Central memory CD4-positive, alpha-beta T cell (primary cell): ENCODE data around the gene STK33.

Source experiments
- DNase-seq: peaks from one replicate; pipeline ENCODE4 v3.0.0; 2022

Gene STK33

DNA sequence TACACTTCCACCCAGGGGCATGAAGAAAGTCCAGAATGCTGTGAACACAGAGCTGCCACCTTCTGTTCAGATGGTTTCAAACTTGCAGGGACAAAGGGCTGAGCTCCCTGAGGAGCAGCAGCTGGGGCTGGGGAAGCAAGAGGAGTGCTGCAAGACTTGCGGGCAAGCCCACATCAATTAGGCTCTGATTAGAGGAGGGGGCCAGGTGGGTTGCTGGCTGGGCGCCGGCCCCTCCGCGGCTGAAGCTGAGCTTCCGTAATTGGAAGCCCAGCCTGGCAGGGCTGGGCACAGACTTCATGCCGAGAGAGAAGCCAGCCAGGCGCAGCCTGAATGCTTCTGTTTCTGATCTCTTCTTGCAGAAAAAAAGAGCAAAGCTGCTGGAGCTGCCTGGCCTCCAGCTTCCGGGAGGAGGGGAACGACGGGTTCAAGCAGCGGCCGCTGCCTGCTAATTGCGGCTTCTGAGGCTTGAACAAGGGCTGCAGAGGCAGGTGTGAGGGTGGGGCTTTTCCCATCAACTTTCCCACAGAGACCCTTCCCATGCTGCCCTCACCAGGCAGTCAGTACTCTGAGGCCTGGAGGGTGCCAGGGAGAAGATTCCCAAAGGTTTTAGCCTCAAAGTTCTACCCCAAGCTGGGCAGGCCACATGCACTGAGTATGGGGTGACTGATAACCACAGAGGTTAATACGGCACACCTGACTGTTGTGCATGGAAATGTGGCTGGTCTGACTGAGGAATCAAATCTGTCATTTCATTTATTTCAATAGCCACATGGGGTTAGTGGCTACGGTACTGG, 239.2 kb downstream of the STK33 start:
- DNase-seq = no peak

DNA sequence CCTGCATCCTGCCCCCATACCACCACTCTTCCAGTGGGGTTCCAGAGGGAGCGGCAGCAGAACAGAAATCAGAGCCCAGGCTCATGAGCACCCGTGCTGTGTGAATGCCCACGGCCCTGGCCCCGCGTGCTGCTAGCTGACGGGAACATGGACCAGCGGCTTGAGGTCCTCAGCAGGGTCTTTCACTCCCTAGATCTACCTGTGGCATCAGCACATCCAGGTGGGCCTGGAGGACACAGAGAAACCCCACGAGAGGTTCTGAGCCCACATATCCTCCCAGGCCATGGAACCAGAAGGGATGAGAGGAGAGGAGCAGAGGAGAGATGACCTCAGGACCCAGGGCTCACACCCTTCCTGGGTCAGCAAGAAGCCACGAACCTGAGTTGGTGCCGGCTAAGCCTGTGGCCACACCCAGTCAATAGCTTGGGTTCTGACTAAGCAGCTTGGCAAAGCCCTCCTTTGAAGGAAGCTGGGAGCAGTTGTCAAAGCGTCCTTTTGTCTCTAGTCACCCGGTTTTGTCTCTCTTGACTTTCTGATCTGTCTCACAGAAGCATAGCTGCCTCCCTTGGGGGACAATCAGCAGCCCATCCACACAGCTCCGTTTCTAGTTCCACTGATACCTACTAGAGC, 241.0 kb downstream of the STK33 start:
- DNase-seq = no peak

DNA sequence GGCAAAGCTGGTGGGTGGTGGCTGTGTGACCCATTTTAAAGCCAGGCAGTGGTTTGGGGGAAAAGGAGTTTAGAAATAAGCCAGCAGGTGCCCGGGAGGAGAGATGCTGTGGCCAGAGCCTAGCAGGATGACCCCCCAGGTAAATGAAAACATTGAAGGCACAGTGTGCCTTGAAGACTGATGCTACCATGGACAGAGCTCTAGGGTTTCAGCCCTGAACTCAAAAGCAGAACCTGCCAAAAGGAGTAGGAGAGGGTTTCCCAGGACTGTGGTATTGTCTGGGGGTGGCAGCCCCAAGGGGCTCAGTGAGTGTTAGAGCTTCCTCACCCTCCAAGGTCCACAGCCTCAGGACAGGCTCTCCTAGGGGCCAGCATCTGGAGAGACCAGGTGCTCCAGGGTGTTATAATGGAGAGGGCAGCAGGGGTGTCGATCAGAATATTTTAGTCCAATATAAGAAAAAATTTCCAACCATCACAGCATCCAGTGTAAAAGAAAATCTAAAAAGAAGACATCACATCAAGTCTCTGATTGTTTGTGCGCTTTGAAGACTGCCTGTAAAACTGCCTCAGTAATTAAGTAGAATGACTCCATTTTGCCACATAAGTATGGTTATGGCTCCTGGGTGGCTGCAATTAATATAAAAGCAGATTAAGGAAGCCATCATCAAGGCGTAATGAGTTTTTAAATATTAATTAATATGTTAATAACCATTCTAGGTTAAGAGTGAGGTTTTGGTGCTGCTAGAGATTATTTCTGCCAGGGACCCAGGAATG, 241.7 kb downstream of the STK33 start:
- no peak for DNase-seq

DNA sequence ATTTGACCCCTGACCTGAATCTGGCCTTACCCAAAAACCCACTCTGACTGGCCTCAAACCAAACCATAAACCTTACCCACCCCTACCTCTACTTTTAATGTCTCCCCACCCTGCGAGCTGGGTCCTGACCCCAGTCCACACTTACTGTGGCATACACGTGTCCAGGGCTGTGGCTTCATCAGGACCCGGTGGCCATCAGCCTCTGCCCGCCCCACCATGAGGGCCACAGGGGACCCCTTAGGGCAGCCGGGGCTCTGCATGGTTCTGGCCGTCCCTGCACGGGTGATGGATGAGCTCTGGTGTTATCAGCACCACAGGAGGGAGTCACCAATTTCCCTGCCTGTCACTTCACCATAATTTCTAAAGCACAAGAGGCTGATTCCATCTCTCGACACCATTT, 242.8 kb downstream of the STK33 start:
- no peak for DNase-seq

DNA sequence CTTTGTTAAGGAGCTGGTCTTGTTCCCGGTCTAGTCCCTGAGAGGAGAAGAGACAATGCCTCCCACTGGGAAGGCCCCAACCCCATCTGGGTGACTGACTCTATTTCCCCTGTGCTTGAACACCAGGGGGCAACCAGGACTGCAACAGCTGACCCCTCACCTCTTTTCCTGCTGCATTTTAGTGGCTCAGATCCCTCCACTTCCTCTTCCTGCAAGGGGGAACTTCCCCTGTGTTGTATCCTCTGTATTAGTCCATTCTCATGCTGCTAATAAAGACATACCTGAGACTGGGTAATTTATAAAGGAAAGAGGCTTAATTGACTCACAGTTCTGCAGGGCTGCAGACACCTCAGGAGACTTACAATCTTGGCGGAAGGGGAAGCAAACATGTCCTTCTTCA, 246.1 kb downstream of the STK33 start:
- DNase-seq = no peak

DNA sequence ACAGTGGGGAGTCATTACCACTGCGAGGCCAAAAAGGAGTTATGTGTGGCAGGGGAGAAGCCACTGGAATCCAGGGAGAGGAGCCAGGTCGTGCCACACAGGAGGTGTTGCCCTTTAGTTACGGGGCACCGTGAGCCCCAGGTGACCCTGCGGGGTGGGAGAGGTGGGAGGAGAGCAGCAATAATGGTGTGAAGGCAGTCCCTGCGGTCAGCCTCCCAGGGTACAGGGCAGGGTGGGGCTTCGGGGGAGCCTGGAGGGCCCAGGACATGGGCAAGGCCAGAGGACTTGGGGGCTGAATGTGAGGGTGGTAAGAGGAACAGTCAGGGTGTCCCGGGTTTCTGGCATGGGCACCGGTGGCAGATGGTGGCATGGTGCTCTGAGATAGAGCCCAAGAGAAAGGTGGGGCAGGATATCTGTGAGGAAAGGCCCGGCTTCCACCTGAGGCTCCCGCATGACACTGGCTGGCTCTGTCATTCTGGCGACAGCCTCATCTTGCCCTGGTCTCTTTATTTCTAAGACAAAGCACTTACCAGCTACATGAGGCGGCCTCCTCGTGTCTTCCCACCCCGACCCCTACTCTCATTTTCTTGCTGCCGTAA, 247.8 kb downstream of the STK33 start:
- no peak for DNase-seq

DNA sequence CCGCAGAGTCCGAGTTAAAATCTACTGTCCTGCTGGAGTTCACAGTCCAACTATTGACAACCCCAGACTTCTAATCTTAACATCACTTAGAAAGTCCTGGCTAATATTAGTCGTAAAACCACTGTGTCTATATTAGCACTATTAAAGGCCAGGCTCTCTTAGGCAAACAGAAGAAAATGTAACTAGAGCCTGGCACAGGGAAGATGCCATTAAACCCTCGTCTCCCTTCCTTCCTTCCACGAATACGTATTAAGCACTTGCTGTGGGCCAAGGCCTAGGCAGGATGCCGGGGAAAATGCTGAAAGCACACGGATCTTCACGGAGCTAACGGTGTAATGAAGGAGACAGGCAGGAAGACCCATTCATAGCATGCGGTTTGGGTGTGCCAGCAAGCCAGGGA, 248.8 kb downstream of the STK33 start:
- DNase-seq = no peak

DNA sequence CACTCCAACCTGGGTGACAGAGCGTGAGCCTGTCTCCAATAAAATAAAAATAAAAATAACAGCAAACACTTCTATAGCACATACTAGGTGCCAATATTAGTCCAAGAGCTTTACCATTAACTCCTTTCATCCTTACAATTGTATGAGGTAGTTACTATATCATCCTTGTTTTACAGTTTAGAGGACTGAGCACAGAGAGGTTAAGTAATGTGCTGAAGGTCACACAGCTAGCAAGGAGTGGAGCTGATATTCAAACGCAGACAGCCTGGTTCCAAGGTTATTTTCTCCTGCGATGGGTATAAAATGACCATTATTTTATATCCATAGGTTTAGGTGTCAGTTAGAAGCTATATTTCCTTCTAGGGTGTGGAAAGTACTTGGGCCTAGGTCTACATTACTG, 249.7 kb downstream of the STK33 start:
- DNase-seq = no peak

DNA sequence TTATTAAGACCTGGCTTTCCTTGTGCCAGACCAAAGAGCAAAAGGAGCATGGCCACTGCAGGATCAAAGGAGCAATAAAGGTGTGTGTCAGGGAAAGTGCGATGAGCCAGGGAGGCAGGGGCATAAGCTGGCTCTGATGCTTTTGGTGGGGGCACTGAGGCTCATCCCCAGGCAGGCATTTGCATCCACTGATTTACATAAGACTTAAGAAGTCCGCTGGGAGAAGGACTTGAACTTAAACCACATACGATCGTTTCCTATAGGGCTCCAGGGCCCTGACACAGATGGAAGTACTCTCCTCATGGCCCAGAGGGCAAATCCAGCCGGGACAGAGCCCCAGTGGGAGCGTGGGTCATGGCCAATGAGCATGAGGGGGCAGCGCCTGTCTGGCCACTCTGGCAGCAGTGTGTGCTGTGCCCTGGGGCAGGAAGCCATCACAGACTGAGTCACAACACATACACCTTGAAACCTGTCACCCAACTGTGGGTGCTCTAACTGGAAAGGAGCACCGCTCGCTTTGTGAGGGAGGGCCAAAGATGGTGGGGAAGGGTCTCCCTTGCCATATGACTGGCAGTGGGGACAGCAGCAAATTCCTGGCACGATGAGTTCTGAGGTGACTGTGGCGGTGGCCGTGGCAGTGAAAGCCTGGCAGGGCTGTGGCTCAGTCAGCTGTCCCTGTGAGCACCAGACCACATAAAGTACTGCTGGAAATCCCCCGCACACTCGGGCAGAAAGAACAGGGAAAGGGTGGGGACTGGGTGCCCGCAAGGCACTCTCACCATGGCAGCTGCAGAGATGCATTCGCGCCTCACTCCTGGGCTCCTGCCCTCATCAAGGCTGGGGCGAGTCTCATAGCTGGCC, 251.0 kb downstream of the STK33 start:
- no peak for DNase-seq

DNA sequence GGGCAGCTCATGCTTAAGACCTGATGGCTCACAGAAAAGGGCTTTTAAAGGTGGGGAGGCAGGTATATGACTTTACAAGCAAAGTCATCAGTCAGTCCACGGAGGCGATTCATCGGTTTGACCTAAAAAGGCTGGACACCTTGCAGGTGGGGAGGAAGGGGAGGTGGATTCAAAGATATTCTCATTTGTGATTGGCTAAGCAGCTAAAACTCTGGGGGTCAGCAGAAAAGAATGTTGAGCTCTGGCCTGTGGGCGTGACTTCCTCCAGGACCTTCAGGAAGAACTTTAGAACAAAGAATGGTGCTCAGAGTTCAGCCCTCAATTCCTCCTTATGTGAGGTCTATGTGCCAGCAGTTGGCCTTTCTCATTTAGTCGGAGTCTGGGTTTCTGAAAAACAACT, 252.0 kb downstream of the STK33 start:
- DNase-seq = no peak
